Measurements from ENCODE around the gene PPP1R26.
"Not testable (repeated sequence)": the region's sequence is repeated elsewhere in the genome, so short reads cannot be mapped to it uniquely, and the experiment has no call there.

The PPP1R26 gene

DNA sequence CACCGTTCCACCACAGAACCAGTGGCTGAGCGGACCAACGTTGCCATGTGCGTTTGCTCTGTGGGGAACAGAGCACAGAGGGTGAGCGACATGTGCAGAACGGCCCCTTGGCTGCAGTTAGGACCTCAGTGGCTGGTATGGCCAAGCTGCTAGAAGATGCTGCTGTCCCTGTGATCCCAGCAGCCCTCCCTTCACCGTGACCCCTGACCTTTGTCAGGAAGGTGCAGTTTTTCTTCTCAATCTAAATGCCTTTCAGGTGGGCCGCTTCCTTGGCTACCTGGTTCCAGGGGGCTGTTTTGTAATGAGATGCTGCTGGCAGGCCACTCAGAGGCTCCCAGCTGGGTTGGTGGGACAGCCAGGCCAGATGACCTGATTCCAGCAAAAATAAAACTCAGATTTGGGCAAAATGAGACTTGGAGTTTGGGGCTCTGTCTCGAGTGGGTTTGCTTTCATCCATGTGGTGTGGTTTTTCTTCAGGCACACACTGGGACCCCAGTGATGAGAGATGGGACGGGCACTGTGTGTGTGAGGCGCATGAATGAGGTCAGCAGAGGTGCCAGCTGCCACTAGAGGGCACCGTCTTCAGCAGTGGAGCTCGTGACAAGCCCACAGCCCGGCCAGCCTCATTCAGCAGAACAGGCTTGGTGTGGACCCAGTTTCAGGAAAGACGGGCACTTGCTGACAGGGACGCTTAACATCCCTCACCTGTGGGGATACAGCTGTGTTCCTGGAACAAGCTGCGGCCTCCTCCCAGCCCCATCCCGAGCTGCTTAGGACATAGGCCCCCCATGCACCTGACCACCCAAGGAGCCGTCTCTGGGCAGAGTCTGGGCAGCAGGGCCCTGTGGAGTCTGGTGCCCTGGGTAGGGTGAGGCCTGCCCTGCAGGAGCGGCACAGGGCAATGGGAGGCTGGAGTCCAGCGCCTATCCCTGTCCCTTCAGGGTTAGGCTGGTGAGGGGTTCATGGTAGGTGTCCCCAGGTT is 25.0 kb downstream of the PPP1R26 start:
- DNase-seq (ENCODE audit: low read depth in 1 of 2, low spot score in 1 of 2): peak; percentile 28 to 41

GRCh38 chr9:135505406-135506187 is 26.0 kb downstream of the PPP1R26 start:
- no peak for DNase-seq (ENCODE audit: low read depth in 1 of 2, low spot score in 1 of 2)

GRCh38 chr9:135506327-135507103 is 26.9 kb downstream of the PPP1R26 start:
- DNase-seq (ENCODE audit: low read depth in 1 of 2, low spot score in 1 of 2): no peak

GRCh38 chr9:135507104-135508035 is 27.8 kb downstream of the PPP1R26 start:
- DNase-seq (ENCODE audit: low read depth in 1 of 2, low spot score in 1 of 2): no peak

DNA sequence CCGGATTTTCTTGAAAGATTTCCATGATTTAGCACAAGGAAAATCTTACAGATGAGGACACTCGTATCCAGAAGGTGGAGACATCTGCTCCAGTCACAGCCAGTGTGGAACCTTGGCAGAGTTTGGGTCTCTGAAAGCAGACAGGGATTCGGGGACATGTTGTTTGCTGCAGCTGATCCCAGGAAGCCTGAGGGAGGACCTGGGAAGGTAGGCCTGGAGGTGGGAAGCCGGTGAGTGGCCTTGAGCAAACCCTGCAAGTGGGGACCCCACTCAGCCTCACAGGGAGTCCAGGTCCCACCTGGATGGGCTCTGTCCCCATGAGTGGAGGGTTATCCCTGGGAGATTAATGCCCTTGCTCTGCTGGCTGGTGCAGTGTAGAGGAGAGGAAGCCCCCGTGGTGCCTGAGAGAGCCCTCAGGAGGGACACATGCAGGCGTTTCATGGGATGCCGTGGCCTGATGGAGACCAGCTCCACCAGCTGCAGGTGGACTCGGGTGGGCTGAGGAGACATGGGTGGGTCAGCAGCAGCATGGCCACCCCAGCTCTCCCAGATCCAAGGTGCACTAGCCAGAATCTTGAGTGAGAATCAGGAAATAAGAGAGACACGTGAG is 28.7 kb downstream of the PPP1R26 start:
- no peak for DNase-seq (ENCODE audit: low read depth in 1 of 2, low spot score in 1 of 2)

DNA sequence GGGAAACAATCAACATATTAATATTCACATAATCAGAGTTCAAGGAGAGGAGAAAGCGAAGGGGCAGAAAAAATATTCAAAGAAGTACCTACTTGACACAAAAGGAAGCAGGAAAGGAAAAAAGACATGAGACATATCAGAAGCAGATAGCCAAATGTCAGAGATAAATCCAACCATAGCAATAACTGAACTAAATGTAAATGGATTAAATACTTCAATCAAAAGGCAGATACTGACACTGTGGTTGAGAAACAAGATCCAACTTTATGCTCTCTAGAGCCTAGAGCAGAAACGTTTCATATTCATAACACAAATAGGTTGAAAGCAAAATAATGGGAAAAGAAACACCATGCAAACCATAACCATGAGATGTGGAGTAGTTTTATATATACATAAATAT is 29.9 kb downstream of the PPP1R26 start:
- no peak for DNase-seq (ENCODE audit: low read depth in 1 of 2, low spot score in 1 of 2)

DNA sequence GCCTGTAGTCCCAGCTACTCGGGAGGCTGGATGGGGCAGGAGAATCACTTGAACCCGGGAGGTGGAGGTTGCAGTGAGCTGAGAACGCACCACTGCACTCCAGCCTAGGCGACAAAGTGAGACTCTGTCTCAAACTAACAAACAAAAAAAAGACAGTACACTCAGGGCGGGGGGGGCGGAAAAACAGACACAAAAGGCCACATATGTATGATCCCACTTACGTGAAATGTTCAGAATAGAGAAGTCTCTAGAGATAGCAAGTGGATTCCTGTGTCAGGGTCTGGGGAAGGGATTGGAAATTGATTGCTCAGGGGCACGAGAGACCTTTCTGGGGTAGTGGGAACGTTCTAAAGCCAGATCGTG is 32.6 kb downstream of the PPP1R26 start:
- no peak for DNase-seq (ENCODE audit: low read depth in 1 of 2, low spot score in 1 of 2)

- no peak for DNase-seq (ENCODE audit: low read depth in 1 of 2, low spot score in 1 of 2)
Measured at GRCh38 chr9:135512904-135513303, 33.3 kb downstream of the PPP1R26 start.

DNA sequence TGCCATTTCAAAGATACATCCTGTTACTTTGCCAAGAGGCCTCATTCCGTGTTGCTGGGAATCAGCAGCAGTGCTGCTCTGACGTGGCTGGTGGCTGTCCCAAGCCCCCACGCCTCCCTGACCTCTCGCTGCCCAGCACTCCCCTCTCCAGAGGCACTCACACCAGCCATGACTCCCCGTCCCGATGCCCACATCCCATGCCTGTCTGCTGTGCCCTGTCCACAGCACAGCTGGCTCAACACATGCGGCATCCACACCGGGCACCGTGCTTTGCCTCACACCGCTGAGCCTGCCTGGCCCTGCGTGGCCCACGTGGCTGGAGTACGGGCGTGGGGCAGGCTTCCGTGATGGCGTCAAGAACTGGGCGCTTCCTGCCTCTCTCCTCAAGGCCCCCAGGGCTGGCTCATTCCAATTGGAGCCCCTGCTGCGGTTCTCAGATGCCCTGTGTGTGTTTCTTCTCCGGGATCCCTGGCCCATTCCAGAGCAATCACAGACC is 33.8 kb downstream of the PPP1R26 start:
- no peak for DNase-seq (ENCODE audit: low read depth in 1 of 2, low spot score in 1 of 2)

- not testable (repeated sequence) for DNase-seq (ENCODE audit: low read depth in 1 of 2, low spot score in 1 of 2)
Measured at GRCh38 chr9:135513906-135514305, 34.3 kb downstream of the PPP1R26 start.

DNA sequence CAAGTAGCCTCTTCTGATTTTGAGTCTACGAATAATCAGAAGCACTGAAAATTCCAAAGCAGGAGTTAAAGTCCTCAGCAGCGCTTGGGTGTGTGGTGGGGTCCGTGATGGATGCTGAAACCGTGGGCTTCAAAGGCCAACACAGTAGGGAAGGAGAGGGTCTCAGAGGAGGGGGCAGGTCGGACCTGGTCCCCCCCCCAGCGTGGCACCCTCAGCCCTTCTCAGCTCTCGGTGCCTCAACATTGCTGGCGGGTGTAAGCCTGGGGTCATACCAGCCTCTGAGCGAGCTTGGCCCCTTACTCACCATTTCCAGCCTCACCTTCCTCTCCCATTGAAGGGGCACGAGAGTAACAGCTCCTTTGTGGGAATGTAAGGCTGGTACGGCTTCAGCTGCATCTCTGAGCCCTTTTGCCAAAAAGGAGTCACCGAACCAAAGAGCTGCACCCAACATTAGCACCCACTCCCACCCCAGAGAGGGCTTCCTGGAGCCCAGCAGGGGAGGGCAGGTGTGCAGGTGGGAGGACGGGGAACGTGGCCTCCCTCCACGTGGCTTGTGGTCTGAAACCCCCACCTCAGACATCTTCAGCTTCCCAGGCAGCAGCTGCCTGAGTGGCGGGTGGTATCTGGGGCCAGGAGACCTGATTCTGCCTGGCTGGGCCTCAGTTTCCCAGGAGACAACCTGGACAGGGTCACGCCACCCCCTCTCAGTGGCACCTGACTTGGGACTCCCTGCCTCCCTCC is 34.9 kb downstream of the PPP1R26 start:
- no peak for DNase-seq (ENCODE audit: low read depth in 1 of 2, low spot score in 1 of 2)

- no peak for DNase-seq (ENCODE audit: low read depth in 1 of 2, low spot score in 1 of 2)
Measured at GRCh38 chr9:135515083-135515951, 35.7 kb downstream of the PPP1R26 start.

DNA sequence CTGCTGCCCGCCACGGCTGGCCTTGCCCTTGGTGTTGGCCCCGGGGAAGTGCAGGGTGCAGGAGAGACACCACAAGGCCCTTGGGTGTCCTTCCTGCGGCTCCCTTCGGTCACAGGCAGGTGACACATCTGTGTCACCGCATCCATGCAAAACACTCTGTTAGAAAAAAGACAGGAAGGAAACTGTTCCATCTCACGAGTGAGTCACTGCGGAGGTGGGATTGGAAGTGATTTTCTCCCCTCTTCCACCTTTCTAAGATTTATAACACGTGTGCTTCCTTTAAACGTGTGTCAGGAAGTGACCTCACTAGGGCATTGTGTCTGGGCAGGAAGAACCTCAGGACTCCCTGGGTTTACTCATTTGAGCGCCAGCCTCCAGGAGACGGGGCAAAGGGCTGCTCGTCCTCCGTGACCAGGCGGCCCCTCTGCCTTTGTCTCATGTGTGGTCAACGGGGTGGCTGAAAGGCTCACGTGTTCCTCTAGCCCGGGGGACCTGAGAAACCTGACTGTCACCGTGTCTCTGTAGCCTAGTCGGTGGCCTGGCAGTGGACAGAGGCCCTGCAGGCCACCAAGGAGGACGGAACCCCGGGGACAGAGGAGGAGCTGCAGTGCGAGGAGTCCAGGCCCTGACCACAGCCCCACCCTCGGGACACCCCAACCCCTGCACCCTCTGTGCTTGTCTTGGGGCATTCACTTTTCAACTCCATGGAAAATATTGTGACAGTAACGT is 36.7 kb downstream of the PPP1R26 start:
- DNase-seq (ENCODE audit: low read depth in 1 of 2, low spot score in 1 of 2): no peak

GRCh38 chr9:135517407-135517822 is 37.8 kb downstream of the PPP1R26 start:
- no peak for DNase-seq (ENCODE audit: low read depth in 1 of 2, low spot score in 1 of 2)

DNA sequence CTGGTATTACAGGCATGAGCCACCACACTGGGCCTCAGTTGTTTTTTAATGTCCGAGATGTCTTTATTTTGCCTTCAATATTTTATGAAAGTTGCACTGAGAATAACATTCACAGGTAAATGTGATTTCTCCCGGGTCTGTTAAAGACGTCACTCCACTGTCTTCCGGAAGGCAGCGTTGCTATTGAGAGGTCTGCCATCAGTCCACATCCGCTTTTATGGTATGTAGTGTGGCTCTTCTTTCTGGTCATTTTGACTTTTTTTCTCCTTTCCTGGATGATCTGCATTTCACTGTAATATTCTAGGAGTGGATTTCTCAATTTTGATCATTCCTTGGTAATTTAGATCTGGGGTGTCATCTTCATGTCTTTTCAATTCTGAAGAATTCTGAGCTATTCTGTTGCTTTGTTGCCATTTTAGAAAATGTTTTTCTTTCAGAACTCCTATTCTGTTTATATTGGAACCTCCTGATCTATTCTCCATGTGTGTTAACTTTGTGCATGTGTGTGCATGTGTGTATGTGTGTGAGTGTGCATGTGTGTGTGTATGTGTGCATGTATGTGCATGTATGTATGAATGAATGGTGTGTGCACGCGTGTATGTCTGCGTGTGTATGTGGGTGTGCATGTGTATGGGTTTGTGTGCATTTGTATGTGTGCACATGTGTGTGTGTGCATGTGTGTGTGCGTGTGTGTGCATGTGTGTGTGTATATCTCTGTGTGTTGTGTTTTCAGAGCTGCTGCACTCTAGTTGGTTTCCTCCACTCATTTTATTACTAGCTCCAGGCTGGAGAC is 39.8 kb downstream of the PPP1R26 start:
- no peak for DNase-seq (ENCODE audit: low read depth in 1 of 2, low spot score in 1 of 2)

DNA sequence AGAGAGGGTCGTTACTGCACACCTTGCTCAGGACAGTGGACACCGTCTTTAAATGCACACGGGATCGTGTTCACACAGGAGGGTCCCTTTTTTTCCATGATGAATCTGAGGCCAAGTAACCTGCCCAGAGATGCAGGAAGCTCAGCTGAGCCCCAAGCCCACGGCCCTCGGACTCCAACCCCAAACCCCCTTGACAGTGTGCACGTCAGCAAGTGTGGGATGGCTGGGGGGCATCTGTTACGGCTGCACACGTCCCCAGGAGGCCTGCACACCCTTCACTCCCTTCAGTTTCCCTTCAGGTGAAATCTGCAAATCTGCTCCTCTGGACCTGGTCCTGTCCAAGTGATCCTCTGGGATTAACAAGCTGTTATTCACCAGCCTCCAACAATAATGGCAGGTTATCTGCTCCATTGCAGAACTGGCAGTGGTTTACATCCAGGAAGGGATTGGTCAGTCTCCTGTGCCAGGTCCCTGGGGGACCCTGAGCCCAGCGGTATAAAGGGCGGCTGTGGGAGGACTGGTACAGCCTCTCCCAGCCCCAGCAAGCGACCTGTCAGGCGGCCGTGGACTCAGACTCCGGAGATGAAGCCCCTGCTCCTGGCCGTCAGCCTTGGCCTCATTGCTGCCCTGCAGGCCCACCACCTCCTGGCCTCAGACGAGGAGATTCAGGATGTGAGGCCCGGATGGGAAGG is 41.5 kb downstream of the PPP1R26 start, which contains the start of gene LCN1:
LCN1 (plus strand) TSS at position 525 of the 692 bp plus-strand sequence; CDS start at position 583, 58 bp downstream.
- DNase-seq (ENCODE audit: low read depth in 1 of 2, low spot score in 1 of 2): no peak

Measured in stimulated activated CD4-positive, alpha-beta T cell treated with anti-CD3 and anti-CD28 coated beads, Interleukin-15, amount 100 ng/mL, for 1 hour (primary cell).